Adrenal gland (tissue), 5 donors: ENCODE results near the gene IQSEC1.

Experiments
- POLR2A ChIP-seq, 2 donors: fragments of 450-650 bp; IDR thresholded peaks; one replicate each; pipeline ENCODE4 v1.6.1; 2017; ENCODE audit warnings: antibody characterized with exemption in 2 of 2, mild to moderate bottlenecking in 2 of 2, moderate library complexity in 1 of 2
- TF ChIP-seq, protein P1 (sequence below), 6 experiments: fragments of 450-650 bp in 4 of 6; fragments of 200-600 bp in 2 of 6; sonication (generic) in 1 of 6; IDR thresholded peaks; 1 replicate in 5 of 6; 2 replicates in 1 of 6; pipeline versions ENCODE4 v1.5.1 to v1.8.0; 2016 to 2021; ENCODE audit warnings: antibody characterized with exemption in 6 of 6, mild to moderate bottlenecking in 2 of 6, moderate library complexity in 1 of 6
- donor health status: DM: no; HTN: no; CAD: no.

DNA sequence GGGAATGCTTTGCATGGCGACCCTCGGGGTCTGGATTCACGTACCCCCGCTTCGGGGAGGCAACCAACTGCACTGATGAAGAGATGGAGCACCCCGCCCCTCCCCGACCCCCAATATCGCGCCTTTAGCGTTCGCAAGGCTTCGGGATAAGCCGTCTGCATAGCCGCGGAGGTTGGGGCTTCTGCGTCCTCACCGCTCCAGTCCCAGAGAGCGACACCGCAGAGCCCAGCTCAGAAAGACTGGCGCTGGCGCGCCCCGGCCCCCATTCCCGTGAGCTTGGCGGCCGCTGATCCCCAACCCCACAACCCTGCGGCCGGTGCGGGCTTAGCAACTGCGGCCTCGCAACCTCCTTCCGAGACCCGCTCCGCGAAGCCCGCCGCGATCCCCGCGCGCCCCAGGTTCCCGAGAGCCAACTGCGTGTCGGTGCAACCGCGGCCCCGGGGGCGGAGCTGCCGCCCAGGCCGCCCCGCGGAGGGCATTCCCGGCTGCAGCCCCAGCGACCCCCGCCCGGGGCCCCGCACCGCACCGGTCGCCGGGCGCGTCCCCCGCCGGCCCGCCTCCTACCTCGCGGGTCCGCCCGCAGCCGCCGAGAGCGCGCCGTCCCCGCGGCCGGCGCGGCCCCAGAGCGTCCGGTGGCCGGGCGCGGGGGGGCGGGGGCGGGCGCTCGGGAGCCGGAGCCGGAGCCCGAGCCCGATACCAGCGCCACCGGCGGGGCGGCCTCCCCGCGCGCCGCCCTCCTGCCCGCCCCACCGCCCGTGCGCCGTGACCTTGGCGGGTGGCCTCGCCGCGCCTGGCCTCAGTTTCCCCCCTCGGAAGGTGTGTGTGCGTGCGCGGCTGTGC, 79.5 kb downstream of the IQSEC1 start:
- TF ChIP-seq, protein P1, sequence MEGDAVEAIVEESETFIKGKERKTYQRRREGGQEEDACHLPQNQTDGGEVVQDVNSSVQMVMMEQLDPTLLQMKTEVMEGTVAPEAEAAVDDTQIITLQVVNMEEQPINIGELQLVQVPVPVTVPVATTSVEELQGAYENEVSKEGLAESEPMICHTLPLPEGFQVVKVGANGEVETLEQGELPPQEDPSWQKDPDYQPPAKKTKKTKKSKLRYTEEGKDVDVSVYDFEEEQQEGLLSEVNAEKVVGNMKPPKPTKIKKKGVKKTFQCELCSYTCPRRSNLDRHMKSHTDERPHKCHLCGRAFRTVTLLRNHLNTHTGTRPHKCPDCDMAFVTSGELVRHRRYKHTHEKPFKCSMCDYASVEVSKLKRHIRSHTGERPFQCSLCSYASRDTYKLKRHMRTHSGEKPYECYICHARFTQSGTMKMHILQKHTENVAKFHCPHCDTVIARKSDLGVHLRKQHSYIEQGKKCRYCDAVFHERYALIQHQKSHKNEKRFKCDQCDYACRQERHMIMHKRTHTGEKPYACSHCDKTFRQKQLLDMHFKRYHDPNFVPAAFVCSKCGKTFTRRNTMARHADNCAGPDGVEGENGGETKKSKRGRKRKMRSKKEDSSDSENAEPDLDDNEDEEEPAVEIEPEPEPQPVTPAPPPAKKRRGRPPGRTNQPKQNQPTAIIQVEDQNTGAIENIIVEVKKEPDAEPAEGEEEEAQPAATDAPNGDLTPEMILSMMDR (IDR thresholded peaks at IDR 0.05): no peak
- peak; percentile 21 to 68 for TF ChIP-seq POLR2A (IDR thresholded peaks at IDR 0.05)
